ENCODE data around the gene SAMD11.

The SAMD11 gene

GRCh38 chr1:905071-905749, 18.5 kb upstream of the SAMD11 start:
- DNase-seq, result no peak

- DNase-seq, result no peak
Observed at GRCh38 chr1:905811-906599, 17.7 kb upstream of the SAMD11 start.

GRCh38 chr1:906600-907420, 16.9 kb upstream of the SAMD11 start:
- no peak for DNase-seq

- DNase-seq, result no peak
Observed at GRCh38 chr1:907611-908451, 15.9 kb upstream of the SAMD11 start.

- DNase-seq, result no peak
Observed at GRCh38 chr1:908661-909060, 15.1 kb upstream of the SAMD11 start.

- DNase-seq, result no peak
Observed at GRCh38 chr1:909861-910310, 13.8 kb upstream of the SAMD11 start.

- no peak for DNase-seq
Observed at GRCh38 chr1:910311-910880, 13.3 kb upstream of the SAMD11 start.

- no peak for DNase-seq
Observed at GRCh38 chr1:910881-911721, 12.6 kb upstream of the SAMD11 start.

GRCh38 chr1:911875-912739, 11.6 kb upstream of the SAMD11 start:
- no peak for DNase-seq

- DNase-seq, result no peak
Observed at GRCh38 chr1:912740-913301, 10.9 kb upstream of the SAMD11 start.

- DNase-seq, result no peak
Observed at GRCh38 chr1:913491-914130, 10.1 kb upstream of the SAMD11 start.

- no peak for DNase-seq
Observed at GRCh38 chr1:914131-914890, 9.4 kb upstream of the SAMD11 start.

- no peak for DNase-seq
Observed at GRCh38 chr1:914891-915280, 8.8 kb upstream of the SAMD11 start.

- no peak for DNase-seq
Observed at GRCh38 chr1:915295-916172, 8.2 kb upstream of the SAMD11 start.

GRCh38 chr1:916173-917075, 7.3 kb upstream of the SAMD11 start:
- no peak for DNase-seq

- DNase-seq, result no peak
Observed at GRCh38 chr1:917076-917459, 6.7 kb upstream of the SAMD11 start.

Measured in NCI-H2107 (cell line).